GM04503 (cell line): ENCODE results near the gene SLC2A2.

Source experiments
- DNase-seq: peaks from one replicate; pipeline ENCODE4 v3.0.0-alpha.2; 2012; ENCODE audit warnings: low read depth

Gene SLC2A2

GRCh38 chr3:171028779-171029232 is 2.3 kb upstream of the SLC2A2 start:
- DNase-seq, result peak; percentile 88

GRCh38 chr3:171028025-171028778 is 1.7 kb upstream of the SLC2A2 start:
- peak; percentile 76 for DNase-seq

GRCh38 chr3:171023566-171023965 is 3.0 kb downstream of the SLC2A2 start:
- no peak for DNase-seq

- no peak for DNase-seq
Observed at GRCh38 chr3:171021377-171021776, 5.1 kb downstream of the SLC2A2 start.

GRCh38 chr3:171018156-171018935 is 8.2 kb downstream of the SLC2A2 start:
- DNase-seq, result no peak

- no peak for DNase-seq
Observed at GRCh38 chr3:171013822-171014748, 12.4 kb downstream of the SLC2A2 start.

GRCh38 chr3:171011873-171012336 is 14.6 kb downstream of the SLC2A2 start:
- no peak for DNase-seq

- no peak for DNase-seq
Observed at GRCh38 chr3:171011109-171011872, 15.2 kb downstream of the SLC2A2 start.

- DNase-seq, result no peak
Observed at GRCh38 chr3:171007316-171007715, 19.2 kb downstream of the SLC2A2 start.

GRCh38 chr3:171005648-171006047 is 20.9 kb downstream of the SLC2A2 start:
- DNase-seq, result no peak

GRCh38 chr3:171001957-171002694 is 24.4 kb downstream of the SLC2A2 start:
- DNase-seq, result no peak

- no peak for DNase-seq
Observed at GRCh38 chr3:171001250-171001893, 25.1 kb downstream of the SLC2A2 start.

GRCh38 chr3:171000281-171000680 is 26.2 kb downstream of the SLC2A2 start:
- no peak for DNase-seq

- DNase-seq, result no peak
Observed at GRCh38 chr3:170999737-171000242, 26.7 kb downstream of the SLC2A2 start.

GRCh38 chr3:170997961-170998913 is 28.3 kb downstream of the SLC2A2 start:
- no peak for DNase-seq

- no peak for DNase-seq
Observed at GRCh38 chr3:170992854-170993253, 33.7 kb downstream of the SLC2A2 start.

- DNase-seq, result no peak
Observed at GRCh38 chr3:170991664-170992063, 34.9 kb downstream of the SLC2A2 start.

- DNase-seq, result no peak
Observed at GRCh38 chr3:170989100-170989648, 37.3 kb downstream of the SLC2A2 start.
